HG02973 (cell line): Measurements from ENCODE around the gene ERVK3-1.
"Not testable (repeated sequence)": the region's sequence is repeated elsewhere in the genome, so short reads cannot be mapped to it uniquely, and the experiment has no call there.

Experiments
- ATAC-seq: cut with Tn5 transposase; IDR thresholded peaks from one replicate; pipeline ENCODE4 v1.9.1; 2021; ENCODE audit warnings: moderate library complexity; ENCODE audit not compliant: unreplicated experiment

ERVK3-1 gene, protein sequence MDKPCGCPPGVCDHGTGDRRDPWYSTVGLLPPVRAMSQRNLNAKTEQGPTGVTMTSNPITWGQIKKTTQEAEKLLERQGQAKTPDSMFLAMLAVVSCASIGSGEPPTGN

DNA sequence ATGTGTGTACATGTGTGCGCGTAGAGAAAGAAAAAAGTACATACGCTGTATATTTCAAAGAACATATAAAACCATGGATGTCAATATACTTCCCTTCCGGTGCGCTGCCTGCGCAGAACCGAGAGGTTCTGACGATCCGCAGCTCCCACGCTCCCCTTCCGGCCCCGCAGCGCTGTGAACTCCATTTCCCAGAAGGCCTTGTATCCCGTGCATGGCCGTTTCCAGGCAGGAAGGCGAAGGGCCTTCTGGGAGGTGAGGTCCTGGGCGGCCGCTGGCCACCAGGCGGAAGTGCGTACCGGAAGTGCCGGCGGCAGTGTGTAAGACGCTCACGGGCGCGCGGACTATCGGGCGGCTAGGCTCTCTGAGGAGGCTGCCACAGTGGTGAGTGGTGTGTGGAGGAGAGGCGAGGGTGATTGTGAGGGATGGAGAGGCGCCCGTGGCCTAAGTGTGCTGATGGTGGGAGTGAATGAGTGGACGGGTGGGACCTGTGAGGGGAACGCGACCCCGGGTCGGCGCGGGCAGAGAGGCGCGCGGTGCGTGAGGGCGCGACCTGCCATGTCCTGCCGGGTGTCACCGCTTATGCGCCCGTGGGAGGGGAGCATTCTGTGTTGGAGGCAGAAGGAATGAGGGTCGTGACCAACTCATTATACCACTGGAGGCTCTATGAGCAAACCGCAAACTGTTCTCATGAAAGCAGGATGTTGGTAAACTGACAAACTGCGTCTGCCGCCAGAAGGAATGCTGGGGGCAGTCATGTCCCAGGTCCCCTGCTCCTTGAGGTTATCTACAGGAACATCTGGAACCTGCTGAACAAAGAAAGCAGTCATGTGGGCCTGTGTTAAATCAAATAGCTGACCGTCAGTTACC is at the start of gene ERVK3-1:
ERVK3-1 (plus strand) TSS at position 313 of the 867 bp plus-strand sequence. CDS start 6,792 bp downstream, outside the sequence.
- ATAC-seq: peak; percentile 93

DNA sequence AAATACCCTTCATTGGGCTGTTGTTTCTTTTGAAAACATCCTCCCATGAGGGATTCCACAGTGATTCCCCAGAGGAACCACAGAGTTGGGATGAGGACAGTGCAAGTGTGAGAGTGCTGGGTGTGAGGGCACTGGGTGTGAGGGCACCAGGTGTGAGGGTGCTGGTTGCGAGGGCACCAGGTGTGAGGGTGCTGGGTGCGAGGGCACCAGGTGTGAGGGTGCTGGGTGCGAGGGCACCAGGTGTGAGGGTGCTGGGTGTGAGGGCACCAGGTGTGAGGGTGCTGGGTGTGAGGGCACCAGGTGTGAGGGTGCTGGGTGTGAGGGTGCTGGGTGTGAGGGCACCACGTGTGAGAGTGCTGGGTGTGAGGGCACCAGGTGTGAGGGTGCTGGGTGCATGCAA is 46.9 kb upstream of the ERVK3-1 start:
- not testable (repeated sequence) for ATAC-seq

DNA sequence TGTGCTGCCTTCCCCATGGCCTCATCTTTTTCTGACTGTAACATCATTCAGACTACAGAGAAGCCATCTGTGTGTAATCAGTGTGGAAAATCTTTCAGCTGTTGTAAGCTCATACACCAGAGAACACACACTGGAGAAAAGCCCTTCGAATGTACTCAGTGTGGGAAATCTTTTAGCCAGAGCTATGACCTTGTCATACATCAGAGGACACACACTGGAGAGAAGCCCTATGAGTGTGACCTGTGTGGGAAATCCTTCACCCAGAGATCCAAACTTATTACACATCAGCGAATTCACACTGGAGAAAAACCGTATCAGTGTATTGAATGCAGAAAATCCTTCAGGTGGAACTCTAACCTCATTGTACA is 43.6 kb upstream of the ERVK3-1 start:
- no peak for ATAC-seq

DNA sequence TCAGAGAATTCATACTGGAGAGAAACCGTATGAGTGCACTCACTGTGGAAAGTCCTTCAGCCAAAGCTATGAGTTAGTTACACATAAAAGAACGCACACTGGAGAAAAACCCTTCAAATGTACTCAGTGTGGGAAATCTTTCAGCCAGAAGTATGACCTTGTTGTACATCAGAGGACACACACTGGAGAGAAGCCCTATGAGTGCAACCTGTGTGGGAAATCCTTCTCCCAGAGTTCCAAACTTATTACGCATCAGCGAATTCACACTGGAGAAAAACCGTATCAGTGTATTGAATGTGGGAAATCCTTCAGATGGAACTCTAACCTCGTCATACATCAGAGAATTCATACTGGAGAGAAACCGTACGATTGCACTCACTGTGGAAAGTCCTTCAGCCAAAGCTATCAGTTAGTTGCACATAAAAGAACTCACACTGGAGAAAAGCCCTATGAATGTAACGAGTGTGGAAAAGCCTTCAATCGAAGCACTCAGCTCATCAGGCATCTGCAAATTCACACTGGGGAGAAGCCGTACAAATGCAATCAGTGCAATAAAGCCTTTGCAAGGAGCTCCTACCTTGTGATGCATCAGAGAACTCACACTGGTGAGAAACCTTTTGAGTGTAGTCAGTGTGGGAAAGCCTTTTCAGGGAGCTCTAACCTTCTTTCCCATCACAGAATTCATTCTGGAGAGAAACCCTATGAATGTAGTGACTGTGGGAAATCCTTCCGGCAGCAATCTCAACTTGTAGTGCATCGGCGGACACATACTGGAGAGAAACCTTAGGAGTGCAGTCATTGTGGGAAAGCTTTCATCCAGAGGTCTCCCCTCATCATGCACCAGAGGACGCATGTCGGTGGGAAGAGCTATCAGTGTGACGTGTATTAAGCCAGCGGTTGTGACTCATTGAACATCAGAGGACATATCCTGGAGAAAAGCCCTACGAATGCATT is 42.9 kb upstream of the ERVK3-1 start:
- no peak for ATAC-seq

DNA sequence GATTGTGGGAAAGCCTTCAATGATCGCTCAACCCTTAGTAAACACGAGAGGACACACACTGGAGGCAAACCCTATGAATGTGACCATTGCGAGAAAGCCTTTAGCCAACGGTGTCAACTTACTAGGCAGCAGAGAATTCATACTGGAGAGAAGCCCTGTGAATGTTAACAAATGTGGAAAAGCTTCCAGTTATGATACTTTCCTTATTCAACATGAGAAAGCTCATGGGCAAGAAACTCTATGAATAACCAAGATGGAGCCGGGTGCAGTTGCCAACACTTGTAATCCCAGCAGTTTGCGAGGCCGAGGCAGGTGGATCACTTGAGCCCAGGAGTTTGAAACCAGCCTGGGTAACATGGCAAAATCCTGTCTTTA is 42.3 kb upstream of the ERVK3-1 start:
- no peak for ATAC-seq

DNA sequence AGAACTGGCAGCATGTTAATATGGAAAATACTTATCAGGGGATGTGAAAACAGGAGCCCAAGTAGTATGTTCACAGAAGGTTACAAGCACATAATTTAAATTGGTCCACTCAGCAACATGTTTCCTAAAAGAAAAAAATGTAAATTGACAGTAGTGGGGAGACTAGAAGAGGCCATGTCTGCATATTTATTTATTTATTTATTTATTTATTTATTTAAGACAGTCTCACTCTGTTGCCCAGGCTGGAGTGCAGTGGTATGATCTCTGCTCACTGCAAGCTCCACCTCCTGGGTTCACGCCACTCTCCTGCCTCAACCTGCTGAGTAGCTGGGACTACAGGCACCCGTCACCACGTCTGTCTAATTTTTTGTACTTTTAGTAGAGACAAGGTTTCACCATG is 40.1 kb upstream of the ERVK3-1 start:
- ATAC-seq: no peak

DNA sequence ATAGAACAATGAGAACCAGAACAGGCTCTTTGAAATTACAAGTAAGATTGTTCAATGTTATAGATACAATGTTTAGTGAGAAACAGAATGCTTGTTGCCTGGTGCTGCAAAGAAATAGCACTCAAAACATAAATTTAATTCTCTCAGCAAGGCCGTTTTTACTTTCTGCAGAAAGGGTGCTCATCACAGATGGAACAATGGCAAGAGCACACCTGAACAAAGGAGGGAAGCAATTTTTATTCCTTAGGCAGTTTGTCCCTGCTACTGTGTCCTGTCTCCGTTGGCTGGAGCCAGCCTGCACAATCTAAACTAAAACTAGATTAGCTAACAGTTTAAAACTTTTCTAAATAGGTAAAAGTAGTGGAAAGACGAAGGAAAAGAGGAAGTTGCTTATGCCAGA is 36.8 kb upstream of the ERVK3-1 start:
- ATAC-seq: no peak

DNA sequence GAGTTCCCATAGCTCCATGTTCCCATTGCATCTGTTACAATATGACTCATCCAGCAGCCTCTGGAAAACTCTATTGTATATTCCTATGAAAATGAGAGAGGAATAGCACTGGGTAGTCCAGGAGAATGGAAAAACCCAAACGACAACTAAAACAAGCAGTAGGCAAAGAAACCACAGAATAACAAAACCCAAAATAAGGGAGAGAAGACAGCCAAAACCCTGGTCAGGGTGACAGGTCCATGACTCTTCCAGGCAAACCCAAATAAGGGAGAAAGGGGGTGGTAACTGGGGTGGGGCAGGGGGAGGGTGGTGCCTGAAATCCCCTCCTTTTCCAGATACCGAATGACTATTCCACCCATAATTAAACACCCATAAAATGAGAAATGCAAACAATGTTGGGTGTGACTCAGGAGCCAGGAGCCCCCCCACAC is 30.4 kb upstream of the ERVK3-1 start:
- ATAC-seq: no peak

DNA sequence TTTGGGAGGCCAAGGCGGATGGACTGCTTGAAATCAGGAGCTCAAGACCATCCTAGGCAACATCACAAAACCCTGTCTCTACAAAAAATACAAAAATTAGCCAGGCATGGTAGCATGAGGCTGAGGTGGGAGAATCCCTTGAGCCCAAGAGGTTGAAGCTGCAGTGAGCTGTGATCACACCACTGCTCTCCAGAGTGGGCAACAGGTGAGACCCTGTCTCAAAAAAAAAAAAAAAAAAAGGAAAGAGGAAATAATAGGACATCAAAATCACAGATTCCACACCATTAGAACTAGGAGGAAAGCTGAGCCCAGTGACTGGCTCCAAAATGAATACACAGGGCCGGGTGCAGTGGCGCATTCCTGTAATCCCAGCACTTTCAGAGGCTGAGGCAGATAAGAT is 29.6 kb upstream of the ERVK3-1 start:
- no peak for ATAC-seq

DNA sequence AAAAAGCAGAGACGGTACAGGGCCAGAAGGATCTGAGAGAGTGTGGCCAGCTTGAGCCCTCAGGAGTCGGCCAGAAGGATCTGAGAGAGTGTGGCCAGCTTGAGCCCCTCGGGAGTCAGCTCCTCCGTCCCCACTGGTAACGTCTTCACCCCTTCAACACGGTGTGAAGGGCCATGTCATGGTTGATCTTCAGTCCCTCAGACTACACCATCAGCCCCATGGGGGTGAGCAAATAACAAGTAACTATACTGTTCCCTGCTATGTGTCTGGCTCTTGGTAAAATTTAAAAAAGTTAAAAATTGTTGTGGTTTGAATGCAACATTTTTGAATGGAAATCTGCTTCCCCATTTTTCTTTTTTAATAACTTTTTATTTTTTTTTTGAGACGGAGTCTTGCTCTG is 28.0 kb upstream of the ERVK3-1 start:
- no peak for ATAC-seq

DNA sequence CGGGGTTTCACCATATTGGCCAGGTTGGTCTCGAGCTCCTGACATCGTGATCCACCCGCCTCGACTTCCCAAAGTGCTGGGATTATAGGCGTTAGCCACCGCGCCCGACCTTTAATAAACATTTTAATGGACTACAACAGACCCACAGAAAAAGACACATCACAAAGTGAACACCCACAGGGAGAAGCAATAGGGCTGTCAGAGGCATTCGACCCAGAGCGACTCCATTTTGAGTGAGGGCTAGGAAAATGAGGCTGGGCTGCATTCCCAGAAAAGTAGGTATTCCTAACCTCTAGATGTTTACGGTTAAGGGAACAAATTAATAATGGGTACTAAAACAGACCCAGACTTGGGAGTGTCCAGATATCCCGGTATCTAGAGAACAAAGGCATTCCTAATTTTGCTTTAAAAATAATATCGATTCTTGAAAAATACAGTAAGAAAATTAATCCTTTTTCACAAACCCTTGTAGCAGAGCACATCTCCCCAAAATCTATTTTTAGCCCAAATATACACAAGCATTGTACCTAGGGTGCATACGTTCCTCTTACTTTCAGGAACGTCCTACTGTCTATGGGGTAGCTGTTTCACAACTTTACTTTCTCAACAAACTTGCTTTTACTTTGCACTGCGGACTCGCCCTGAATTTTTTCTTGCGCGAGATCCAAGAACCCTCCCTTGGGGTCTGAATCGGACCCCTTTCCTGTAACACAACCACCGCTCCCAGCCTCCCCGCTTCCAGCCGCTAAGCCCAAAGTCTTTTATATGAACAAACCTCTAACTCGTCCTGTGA is 27.2 kb upstream of the ERVK3-1 start:
- ATAC-seq: no peak

DNA sequence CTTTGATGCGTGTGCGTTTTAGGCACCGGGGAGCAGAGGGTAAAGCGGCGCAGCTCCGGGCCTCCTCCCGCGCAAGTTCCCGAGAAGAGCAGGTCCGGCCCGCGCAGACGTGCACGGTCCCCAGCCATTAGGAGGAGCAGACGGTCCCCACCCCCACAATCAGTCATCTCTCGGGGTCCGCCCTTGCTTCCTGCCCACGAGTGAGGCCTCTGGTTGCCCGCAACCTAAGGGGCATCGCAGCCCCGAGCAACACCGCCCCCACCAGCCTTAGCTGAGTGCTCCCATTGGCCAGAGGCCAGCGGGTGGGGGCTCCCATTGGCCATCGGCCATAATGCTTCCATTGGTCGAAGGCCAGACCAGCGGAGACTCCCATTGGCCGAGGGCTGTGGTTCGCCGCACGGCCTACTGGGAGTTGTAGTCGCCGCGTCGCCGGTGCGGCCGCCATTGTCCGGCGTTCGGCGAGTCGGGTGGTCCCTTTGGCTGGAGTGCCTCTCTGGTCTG is 26.6 kb upstream of the ERVK3-1 start, which contains the start of gene ZNF8:
ZNF8 (plus strand) TSS at position 415 of the 501 bp plus-strand sequence. CDS start 127 bp downstream, outside the sequence.
- ATAC-seq: peak; percentile 94

DNA sequence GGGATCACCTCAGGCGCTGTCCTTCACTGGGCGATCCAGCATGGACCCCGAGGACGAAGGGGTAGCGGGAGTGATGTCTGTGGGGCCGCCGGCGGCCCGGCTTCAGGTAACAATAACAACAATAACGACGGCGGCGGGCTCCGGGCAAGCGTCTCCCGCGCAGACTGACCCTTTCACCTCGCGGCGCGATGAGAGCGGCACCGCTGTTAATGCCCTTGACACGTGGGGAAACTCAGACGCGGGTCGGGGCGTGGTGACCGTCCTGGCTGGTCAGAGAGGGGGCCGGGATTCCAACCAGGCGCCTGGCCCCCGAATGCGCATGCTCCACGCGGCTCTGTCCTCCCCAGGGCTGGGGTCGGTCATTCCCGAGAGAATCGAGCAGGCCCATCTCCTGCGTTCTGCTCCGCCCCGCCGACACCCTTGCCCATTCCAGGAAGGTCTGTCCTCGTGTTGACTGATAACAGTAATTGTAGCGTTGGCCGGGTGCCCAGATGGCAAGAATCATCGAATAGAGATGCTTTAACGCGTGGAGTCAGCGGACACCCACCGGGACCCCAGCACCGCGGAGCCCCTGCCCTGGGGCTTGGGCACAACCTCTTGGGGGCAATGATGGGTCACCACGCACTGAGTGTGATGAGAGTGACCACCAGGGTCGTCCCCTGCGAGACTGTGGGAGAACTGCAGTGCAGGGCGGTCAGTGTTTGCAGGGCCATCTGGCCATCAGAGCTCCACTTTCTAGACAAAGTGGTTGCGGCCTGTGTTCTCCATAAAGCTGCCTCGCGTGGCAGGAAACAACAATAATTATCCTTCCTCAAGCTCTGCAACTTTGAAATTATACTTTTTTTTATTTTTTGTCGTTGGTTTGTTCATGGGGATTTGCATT is 25.9 kb upstream of the ERVK3-1 start:
- ATAC-seq: peak; percentile 22

DNA sequence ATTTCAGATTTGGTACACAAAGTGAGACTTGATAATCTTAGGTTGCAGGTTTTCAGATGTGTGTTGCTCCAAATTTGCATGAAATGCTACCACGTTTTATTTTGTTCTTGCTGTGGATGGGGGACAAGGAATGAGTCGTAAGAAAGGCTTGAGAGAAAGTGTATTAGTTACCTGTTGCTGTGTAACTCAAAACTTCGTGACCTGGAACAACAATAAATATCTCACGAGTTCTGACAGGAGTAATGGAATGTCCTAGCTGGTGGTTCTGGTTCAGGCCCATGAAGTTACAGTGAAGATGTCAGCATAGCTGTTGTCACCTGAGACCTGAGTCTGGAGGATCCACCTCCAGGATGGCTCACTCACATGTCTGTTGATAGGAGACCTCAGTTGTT is 25.3 kb upstream of the ERVK3-1 start:
- no peak for ATAC-seq

DNA sequence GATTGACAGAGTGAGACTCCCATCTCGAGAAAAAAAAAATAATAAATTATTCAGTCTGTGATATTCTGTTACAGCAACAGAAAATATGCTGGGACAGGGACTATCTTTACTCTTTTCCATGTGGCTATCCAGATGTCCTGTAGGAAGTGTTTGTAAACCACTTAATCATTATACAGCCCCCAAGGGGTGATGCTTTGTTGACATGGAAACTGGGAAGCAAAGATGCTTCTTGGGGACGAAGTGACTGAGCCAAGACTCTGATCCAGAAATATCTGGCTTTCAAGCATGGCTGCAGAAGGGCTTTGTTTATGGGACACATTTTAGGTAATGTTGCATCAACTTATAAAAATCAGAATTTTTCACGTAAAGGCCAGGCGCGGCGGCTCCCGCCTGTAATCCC is 21.0 kb upstream of the ERVK3-1 start:
- ATAC-seq: no peak

DNA sequence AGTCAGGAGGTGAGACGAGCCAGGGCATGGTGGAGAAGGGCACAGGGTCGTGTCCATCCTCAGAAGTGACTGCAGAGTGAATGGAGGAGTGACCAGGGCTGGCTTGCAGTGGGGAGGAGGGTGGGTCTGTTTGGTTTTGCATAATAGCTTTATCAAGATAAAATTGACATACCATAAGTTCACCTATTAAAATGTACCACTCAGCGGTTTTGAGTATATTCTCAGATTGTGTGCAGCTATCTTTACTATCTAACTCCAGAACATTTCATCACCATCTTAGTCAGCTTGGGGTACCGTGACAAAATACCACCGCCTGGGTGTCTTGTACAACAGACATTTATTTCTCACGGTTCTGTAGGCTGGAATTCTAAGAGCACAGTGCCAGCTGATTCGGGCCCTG is 13.2 kb upstream of the ERVK3-1 start:
- no peak for ATAC-seq

DNA sequence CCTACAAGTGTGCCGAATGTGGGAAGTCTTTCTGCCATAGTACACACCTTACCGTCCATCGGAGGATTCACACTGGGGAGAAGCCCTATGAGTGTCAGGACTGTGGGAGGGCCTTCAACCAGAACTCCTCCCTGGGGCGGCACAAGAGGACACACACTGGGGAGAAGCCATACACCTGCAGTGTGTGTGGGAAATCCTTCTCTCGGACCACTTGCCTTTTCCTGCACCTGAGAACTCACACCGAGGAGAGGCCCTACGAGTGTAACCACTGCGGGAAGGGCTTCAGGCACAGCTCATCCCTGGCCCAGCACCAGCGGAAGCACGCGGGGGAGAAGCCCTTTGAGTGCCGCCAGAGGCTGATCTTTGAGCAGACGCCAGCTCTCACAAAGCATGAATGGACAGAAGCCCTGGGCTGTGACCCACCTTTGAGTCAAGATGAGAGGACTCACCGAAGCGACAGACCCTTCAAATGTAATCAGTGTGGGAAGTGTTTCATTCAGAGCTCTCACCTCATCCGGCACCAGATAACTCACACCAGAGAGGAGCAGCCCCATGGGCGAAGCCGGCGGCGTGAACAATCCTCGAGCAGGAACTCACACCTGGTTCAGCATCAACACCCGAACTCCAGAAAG is 10.3 kb upstream of the ERVK3-1 start:
- ATAC-seq: no peak

DNA sequence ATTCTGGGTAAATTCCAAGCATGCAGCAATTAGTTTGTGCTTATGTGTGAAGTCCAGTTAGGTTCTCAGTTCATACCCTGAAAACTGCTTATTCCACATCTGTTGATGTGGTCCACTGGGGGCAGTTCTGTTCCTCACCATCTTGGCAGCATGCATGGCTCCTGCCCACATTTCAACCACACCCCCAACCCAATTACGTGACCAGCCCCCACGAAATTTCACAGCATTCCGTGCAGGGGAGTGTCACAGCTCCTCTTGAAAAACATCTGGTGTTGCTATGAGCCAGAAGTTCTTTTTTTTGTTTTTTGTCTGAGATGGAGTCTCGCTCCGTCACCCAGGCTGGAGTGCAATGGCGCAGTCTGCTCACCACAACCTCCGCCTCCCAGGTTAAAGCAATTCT is 9.1 kb upstream of the ERVK3-1 start:
- no peak for ATAC-seq

DNA sequence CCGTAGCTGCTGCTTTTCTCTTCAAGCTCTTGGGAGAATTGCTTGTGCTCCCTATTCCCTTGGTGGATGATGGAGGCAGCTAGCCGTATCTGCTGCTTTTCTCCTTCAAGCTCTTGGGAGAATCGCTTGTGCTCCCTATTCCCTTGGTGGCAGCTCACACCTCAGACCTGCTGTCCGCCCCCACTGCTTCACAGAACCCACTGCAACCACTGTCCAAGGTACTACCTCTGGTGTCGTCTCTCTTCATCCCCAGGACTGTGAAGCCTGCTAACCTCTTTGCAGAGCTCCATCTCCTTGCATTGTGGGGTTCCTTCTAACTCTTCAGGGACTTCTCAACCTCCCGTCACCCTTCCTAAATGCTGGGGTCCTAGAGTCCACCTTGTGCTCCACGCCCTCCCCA is 4.6 kb upstream of the ERVK3-1 start:
- no peak for ATAC-seq
